ENCODE data around the gene NAALADL2.

NAALADL2 gene

GRCh38 chr3:175731543-175731942 lies 872.4 kb downstream of the NAALADL2 start:
- TF ChIP-seq POLR2AphosphoS5 (IDR thresholded peaks at IDR 0.05; ENCODE audit: borderline replicate concordance, low read depth, low read length) (no peak), EZH2 (IDR thresholded peaks at IDR 0.05) (no peak), FOXP2 (optimal IDR thresholded peaks at IDR 0.05; ENCODE audit: control extremely low read depth, extremely low read length, insufficient read depth) (no peak)

DNA sequence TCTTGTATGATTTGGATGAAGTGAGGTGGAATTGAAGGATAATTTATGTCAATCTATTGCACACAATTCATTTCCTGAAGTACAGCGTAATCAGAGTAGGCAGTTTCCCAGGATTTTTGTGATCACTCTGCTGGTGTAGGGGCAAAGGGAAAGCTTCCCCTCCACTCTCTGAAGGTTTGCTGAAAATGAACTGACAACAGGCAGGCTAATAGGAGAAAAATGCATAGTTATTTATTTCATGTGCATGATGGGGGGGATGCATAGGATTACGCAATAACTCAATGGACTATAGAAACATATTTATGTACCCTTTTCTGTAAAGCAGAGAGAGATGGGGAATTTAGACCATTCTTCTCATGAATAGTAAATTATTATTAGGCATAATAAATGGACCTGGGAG lies 872.9 kb downstream of the NAALADL2 start:
- Histone ChIP-seq H3K36me3 (ENCODE audit: insufficient read depth, low read length) (no peaks in the 10 kb centered on the region), H3K27ac (no peak overlapping the region), H3K9ac (ENCODE audit: insufficient read length) (no peak overlapping the region), H3K4me3 (no peak overlapping the region), H3K9me3 (ENCODE audit: low read depth, low read length) (no peaks in the 10 kb centered on the region)
- TF ChIP-seq EZH2 (IDR thresholded peaks at IDR 0.05) (no peak), FOXP2 (optimal IDR thresholded peaks at IDR 0.05; ENCODE audit: control extremely low read depth, extremely low read length, insufficient read depth) (no peak), POLR2AphosphoS5 (IDR thresholded peaks at IDR 0.05; ENCODE audit: borderline replicate concordance, low read depth, low read length) (no peak)
- no peak for DNase-seq (ENCODE audit: low read depth, low spot score)

More at GRCh38 chr3:175731543-175731942, 872.4 kb downstream of the NAALADL2 start:
- DNase-seq (ENCODE audit: low read depth, low spot score) = no peak
- Histone ChIP-seq H3K36me3 (ENCODE audit: insufficient read depth, low read length) (no peaks in the 10 kb centered on the region), H3K9me3 (ENCODE audit: low read depth, low read length) (no peaks in the 10 kb centered on the region), H3K4me3 (no peak overlapping the region), H3K9ac (ENCODE audit: insufficient read length) (no peak overlapping the region), H3K27ac (no peak overlapping the region)

DNA sequence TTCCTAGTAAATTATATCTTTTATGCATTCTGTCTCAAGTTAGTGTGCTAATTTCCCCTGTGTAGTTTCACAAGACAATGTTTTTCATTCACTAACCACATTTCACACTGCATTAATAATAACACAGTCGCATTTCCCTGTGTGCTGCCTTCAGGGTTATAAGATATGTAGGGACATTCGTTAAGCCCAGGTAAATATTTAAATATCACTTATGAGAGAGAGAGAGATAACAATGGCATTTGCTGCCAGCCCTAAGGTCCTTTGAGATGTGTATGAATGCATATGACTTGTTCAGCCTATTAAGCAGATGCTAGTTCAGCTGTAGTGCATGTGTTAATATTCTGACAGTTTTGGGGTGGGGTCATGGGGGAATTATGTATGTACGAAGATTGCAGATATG lies 876.7 kb downstream of the NAALADL2 start:
- no peaks in the 10 kb centered on the region for H3K9me3 ChIP-seq (ENCODE audit: low read depth, low read length)
- TF ChIP-seq EZH2 (IDR thresholded peaks at IDR 0.05) (no peak), POLR2AphosphoS5 (IDR thresholded peaks at IDR 0.05; ENCODE audit: borderline replicate concordance, low read depth, low read length) (no peak), FOXP2 (optimal IDR thresholded peaks at IDR 0.05; ENCODE audit: control extremely low read depth, extremely low read length, insufficient read depth) (no peak)
- no peak overlapping the region for H3K9ac ChIP-seq (ENCODE audit: insufficient read length)
- DNase-seq (ENCODE audit: low read depth, low spot score) = no peak
- H3K4me3 ChIP-seq = no peak overlapping the region
- H3K36me3 ChIP-seq (ENCODE audit: insufficient read depth, low read length) = no peaks in the 10 kb centered on the region
- no peak overlapping the region for H3K27ac ChIP-seq

DNA sequence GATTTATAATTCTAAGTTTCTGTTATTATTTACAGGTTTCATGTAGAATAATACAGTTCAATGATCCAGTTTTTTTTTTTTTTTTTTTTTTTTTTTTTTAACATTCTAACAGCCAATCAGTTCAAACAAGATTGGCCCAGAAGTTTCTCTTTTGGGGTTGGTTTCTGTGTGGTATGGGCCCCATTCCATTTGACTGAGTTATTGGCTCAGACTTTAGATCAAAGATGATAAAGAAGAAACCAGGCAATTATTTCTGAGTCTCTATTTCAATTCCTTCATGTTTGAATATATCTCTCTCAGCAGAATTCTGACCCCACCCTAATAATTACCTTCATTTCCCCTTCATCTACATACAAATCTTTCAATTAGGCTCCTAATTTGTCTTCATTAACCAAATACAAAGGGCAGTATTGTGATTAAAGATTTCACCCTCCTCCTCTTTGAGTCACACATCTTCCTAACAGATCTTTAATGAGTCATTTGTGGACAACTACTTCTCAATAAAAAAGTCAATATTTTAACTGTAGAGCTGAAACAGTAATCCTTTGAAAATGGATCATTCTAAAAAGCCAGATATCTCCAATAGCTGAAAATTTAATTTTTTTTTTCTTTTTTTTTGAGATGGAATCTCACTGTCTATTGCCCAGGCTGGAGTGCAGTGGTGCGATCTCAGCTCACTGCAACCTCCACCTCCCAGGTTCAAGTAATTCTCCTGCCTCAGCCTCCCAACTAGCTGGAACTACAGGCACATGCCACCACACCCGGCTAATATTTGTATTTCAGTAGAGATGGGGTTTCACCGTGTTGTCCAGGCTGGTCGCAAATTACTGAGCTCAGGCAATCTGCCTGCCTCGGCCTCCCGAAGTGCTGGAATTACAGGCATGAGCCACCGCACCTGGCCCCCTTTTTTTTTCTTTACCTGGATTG lies 878.8 kb downstream of the NAALADL2 start:
- Histone ChIP-seq H3K36me3 (ENCODE audit: insufficient read depth, low read length) (no peaks in the 10 kb centered on the region), H3K9ac (ENCODE audit: insufficient read length) (no peak overlapping the region), H3K27ac (no peak overlapping the region), H3K4me3 (no peak overlapping the region), H3K9me3 (ENCODE audit: low read depth, low read length) (no peaks in the 10 kb centered on the region)
- no peak for DNase-seq (ENCODE audit: low read depth, low spot score)
- TF ChIP-seq EZH2 (IDR thresholded peaks at IDR 0.05) (no peak), FOXP2 (optimal IDR thresholded peaks at IDR 0.05; ENCODE audit: control extremely low read depth, extremely low read length, insufficient read depth) (no peak), POLR2AphosphoS5 (IDR thresholded peaks at IDR 0.05; ENCODE audit: borderline replicate concordance, low read depth, low read length) (no peak)

DNA sequence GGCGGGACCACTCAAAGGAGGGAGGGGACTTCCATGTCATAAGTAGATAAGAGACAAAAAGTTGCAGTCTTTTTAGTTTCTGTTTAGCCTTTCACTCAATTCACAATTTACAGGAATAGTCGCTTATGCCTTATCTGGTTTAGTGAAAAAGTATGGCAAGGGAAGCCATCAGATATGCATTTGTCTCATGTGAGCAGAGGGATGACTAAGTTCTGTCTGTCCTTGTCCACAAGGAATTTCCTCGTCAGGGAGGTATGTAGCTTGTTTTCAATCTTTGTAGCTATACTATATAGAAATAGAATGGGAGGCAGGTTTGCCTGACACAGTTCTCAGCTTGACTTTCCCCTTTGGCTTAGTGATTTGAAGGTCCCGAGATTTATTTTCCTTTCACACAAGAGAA lies 882.8 kb downstream of the NAALADL2 start:
- no peaks in the 10 kb centered on the region for H3K9me3 ChIP-seq (ENCODE audit: low read depth, low read length)
- TF ChIP-seq FOXP2 (optimal IDR thresholded peaks at IDR 0.05; ENCODE audit: control extremely low read depth, extremely low read length, insufficient read depth) = no peak
- TF ChIP-seq EZH2 (IDR thresholded peaks at IDR 0.05) = no peak
- TF ChIP-seq POLR2AphosphoS5 (IDR thresholded peaks at IDR 0.05; ENCODE audit: borderline replicate concordance, low read depth, low read length) = no peak
- H3K4me3 ChIP-seq = no peak overlapping the region
- H3K9ac ChIP-seq (ENCODE audit: insufficient read length) = no peak overlapping the region
- H3K36me3 ChIP-seq (ENCODE audit: insufficient read depth, low read length) = no peaks in the 10 kb centered on the region
- H3K27ac ChIP-seq = no peak overlapping the region
- no peak for DNase-seq (ENCODE audit: low read depth, low spot score)

GRCh38 chr3:175743733-175744400 lies 884.7 kb downstream of the NAALADL2 start:
- no peak overlapping the region for H3K27ac ChIP-seq

DNA sequence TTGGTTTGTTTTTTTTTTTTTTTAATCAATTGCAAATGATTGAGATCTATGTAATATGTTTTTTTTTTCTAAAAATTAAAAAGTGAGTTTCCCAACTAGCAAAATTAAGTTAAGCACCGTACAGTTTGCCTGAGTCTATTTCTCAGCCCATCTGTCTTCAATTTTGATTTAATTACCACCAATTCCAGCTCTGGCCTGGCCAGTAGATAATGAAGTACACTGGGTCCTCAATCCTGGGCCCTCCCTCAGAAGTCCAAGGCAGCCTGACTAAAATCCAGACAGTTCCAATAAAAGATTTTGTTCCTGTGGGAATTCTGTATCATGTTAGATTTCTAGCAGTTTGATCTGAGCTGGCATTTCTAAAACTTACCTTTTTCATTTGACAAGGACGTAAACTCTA lies 887.2 kb downstream of the NAALADL2 start:
- no peaks in the 10 kb centered on the region for H3K36me3 ChIP-seq (ENCODE audit: insufficient read depth, low read length)
- TF ChIP-seq POLR2AphosphoS5 (IDR thresholded peaks at IDR 0.05; ENCODE audit: borderline replicate concordance, low read depth, low read length) = no peak
- DNase-seq (ENCODE audit: low read depth, low spot score) = no peak
- no peak overlapping the region for H3K4me3 ChIP-seq
- no peaks in the 10 kb centered on the region for H3K9me3 ChIP-seq (ENCODE audit: low read depth, low read length)
- H3K27ac ChIP-seq = no peak overlapping the region
- H3K9ac ChIP-seq (ENCODE audit: insufficient read length) = no peak overlapping the region

More at GRCh38 chr3:175743733-175744400, 884.7 kb downstream of the NAALADL2 start:
- H3K9ac ChIP-seq (ENCODE audit: insufficient read length) = no peak overlapping the region
- TF ChIP-seq EZH2 (IDR thresholded peaks at IDR 0.05) = no peak
- no peak for TF ChIP-seq FOXP2 (optimal IDR thresholded peaks at IDR 0.05; ENCODE audit: control extremely low read depth, extremely low read length, insufficient read depth)
- TF ChIP-seq POLR2AphosphoS5 (IDR thresholded peaks at IDR 0.05; ENCODE audit: borderline replicate concordance, low read depth, low read length) = no peak
- no peaks in the 10 kb centered on the region for H3K36me3 ChIP-seq (ENCODE audit: insufficient read depth, low read length)
- H3K4me3 ChIP-seq = no peak overlapping the region
- H3K9me3 ChIP-seq (ENCODE audit: low read depth, low read length) = no peaks in the 10 kb centered on the region
- no peak for DNase-seq (ENCODE audit: low read depth, low spot score)

- no peak overlapping the region for H3K27ac ChIP-seq
- H3K9me3 ChIP-seq (ENCODE audit: low read depth, low read length) = no peaks in the 10 kb centered on the region
- no peak overlapping the region for H3K9ac ChIP-seq (ENCODE audit: insufficient read length)
- no peak for DNase-seq (ENCODE audit: low read depth, low spot score)
- no peak overlapping the region for H3K4me3 ChIP-seq
- no peaks in the 10 kb centered on the region for H3K36me3 ChIP-seq (ENCODE audit: insufficient read depth, low read length)
- TF ChIP-seq POLR2AphosphoS5 (IDR thresholded peaks at IDR 0.05; ENCODE audit: borderline replicate concordance, low read depth, low read length) (no peak), EZH2 (IDR thresholded peaks at IDR 0.05) (no peak), FOXP2 (optimal IDR thresholded peaks at IDR 0.05; ENCODE audit: control extremely low read depth, extremely low read length, insufficient read depth) (no peak)
Observed at GRCh38 chr3:175748087-175748730, 889.1 kb downstream of the NAALADL2 start.
